Smooth muscle cell of the brain vasculature (primary cell): Measurements from ENCODE around the gene EXOC4.

ENCODE experiments used
- DNase-seq: peaks from one replicate; pipeline ENCODE4 v3.0.0-alpha.2; 2012; ENCODE audit warnings: low read depth, low spot score

The EXOC4 gene

DNA sequence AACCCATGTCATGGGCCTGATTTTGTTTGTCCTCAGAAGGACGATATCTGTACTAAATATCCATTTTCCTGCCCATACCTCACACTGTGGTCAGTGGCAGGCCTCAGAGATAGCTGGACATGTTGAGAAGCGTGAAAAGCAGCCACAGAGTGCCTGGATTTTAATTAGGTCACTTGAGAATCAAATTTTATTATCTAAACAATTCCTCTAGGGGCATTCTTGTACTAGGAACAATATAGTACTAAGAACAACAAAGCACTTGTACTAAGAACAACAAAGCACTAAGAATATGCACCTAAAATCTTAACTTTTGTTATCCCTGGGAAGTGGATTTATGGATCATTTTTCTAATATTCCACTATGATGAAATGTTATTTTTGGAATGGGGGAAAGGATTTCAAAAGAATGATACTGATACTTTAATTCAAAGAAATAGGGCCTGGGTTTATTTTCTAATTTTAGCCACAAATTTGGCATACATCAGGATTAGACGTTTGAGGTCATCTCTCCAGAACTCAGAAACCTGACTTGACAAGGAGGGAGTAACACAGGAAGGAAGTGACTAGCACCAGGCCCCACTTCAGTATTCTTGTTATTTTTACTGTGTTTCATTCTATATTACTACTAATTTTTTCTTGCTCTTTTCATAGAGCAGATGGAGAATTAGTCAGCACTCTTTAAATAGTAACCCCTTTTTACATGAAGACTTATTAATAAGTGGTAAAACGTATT lies 112.2 kb downstream of the EXOC4 start:
- no peak for DNase-seq

DNA sequence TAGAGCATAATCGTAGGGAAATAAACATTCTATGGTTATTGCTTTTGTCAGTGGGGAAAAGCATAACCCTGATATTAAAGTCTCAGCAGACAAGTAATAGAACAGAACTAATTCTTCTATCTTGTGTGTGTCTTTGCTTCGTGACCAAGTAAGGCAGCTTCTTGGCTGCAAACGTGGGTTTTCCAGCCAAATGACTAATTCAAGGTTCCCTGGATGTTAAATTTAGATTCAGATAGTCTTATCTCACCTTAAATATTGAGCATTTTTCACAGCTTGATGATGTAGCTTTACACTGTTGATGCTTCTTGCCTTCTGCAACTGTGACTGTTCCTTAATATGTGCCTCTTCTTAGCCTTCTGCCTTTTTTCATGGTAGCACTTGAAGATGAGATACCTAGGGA lies 113.0 kb downstream of the EXOC4 start:
- DNase-seq, result no peak

DNA sequence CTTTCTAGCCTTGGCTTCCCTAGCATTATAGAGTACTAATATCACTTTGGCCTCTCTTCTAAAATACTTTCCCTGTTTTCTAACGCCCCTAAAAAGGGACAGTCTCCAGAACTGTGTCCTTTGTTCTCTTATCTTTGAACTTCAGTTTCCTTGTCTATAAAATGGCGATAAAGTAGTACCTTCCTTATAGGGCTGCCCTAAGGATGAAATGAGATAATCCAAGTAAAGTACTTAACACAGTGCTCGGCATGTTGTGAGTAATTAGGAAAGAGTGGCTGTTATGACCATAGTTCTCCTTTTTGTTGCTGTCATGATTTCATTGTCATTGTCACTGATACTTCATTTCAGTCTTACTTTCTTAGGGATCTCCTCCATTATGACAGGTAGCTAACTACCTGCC lies 114.7 kb downstream of the EXOC4 start:
- no peak for DNase-seq

DNA sequence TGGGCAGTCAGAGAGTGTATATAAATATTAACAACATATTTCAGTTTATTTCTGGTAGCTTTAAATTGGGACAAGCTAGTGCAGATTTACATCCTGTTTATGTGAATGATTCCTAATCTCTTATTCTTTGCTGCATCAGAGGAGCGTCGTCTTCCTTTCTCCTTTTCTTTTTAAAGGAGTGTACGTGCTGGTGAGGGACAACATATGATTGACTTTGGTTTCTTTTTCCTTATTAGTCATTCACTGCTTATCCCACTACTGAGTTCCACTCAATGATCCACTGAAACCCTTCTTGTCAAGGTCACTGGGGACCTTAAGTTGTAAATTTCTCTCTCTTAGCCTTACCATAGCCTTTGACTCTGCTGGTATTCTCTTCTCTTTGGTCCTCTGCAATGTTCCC lies 116.3 kb downstream of the EXOC4 start:
- no peak for DNase-seq

DNA sequence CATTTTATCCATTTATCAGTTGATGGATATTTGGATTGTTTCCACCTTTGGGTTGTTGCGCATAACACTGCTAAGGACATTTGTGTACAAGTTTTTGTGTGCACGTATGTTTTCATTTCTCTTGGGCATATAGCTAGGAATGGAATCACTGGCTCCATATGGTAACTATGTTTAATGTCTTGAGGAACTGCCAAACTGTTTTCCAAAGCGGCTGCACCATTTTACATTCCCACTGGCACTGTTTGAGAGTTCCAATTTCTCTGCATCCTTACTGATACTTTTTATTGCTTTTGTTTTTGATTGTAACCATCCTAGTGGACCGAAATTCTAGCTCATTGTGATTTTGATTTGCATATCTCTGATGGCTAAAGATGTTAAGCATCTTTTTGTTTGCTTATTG lies 118.7 kb downstream of the EXOC4 start:
- DNase-seq, result no peak

- DNase-seq, result no peak
Measured at GRCh38 chr7:133372337-133372736, 119.5 kb downstream of the EXOC4 start.

DNA sequence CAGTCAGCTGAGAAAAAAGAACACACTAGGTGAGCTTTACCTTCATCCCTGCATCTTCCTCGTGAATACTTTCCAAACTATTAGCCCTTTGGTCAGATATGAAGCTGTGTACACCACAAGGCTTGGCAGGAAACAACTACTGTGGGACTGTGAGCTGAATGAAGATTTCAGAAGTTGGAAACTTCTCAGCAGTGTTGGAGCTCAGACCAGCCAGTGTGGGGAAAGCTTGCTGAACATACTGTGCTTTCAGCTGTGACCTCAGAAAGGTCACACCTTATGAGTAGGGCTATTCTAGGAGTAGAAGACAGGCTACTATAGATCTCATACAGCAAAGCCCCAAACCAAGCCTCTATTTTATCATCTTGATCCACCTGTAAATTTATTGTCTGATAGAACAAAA lies 123.6 kb downstream of the EXOC4 start:
- DNase-seq, result no peak

DNA sequence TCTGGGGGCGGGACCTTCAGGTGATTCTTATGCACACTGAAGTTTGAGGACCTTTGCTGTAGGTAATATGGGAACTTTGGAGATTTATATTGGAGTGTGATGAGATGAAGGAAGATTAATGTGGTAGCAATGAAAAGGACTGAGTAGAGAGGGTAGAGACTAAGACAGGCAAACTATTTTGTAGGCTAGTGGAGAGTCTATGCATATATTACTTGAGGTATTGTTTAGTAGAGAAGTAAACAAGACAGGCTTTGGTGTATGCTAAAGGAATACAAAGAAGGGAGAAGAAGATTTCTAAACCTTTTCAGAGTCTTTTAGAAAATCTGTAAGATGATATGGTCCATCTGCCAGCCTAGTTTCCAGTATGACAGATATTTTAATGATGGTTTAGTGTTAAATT lies 129.1 kb downstream of the EXOC4 start:
- no peak for DNase-seq

DNA sequence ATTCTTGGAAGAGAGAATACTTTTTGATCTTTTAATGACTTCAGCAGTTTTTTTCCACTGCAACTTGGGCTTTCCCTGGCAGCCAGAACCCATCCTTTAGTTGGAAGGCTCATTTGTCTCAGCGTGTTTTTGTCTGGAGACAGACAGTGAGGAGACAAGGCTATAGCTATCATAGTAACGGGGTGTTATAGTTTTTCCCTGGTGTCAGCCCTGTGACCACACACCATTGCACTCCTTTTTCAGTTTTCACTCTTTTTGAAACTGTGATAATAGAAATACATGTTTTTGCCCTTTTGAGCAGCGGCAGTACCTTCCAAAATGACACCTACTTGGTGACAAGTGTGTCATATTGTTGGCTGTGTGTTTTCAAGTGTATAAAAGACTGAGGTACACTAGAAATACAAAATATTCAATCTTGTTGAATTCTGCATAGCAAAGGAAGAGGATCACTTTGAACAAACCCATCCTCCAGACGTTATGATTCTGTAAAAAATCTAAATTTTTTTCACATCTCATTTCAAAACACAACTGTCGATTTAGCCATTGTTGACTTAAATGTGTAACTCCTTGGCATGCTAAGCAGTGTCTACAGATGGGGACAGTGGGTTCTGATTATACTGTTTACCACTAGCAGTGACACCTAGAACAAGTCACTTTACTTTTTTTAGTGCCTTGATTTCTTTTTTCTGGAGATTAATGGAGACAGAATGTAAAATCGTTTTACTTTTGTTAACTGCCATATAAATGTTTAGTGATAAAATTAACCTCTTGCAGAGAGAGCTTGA lies 130.1 kb downstream of the EXOC4 start:
- DNase-seq, result no peak

GRCh38 chr7:133386205-133386604 lies 133.3 kb downstream of the EXOC4 start:
- no peak for DNase-seq

GRCh38 chr7:133389727-133390126 lies 136.8 kb downstream of the EXOC4 start:
- no peak for DNase-seq

- no peak for DNase-seq
Measured at GRCh38 chr7:133391206-133391605, 138.3 kb downstream of the EXOC4 start.

- no peak for DNase-seq
Measured at GRCh38 chr7:133394369-133394768, 141.5 kb downstream of the EXOC4 start.

DNA sequence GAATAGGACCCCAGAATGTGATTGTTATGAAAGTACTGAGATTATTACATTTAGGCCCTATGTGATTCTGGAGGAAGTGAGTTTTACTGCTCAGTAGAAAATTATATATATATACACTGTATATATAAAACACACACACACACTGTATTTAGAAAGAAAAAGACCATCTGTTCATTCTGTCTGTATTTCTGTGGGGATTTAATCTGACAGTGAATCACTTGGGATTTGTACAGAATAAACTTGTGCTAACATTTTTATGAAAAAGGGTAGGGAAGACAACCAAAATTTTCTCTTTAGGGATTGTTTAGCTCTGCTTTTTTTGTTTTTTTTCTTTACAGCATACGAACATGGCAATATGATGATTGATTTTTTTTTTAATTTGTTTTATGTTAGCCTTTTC lies 142.7 kb downstream of the EXOC4 start:
- no peak for DNase-seq

DNA sequence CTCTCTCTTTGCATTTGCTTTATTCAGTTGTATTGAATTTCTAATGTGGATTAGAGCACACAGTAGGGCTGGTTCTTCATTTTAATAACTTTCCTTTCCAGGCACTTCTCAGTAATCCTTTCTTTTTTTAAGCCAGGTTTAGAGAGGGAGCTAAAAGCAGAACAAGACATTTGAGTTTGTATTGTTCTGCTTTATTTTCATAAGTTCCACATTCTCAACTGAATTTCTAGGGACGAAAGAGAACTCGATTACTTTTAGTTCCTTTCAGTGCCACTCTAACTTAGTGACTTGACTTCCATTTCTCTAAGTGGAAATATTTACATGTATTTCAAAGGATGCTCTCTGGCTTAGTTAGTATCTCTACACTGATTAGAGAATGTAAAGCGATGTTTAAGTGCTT lies 145.6 kb downstream of the EXOC4 start:
- DNase-seq, result no peak

DNA sequence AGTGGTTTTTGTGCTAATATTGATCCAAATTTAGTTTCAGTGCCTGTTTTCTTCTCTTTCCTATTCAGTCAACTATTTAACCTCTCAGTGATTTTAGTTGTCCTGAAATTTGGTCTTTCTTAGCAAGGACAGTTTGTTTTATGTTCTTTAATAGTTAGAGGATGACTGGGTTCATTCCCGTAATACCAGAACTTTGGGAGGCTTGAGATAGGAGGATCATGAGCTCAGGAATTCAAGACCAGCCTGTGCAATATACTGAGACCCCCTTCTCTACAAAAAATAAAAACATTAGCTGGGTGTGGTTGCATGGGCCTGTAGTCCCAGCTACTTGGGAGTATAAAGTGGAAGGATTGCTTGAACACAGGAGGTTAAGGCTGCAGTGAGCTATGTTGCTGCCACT lies 148.3 kb downstream of the EXOC4 start:
- no peak for DNase-seq

DNA sequence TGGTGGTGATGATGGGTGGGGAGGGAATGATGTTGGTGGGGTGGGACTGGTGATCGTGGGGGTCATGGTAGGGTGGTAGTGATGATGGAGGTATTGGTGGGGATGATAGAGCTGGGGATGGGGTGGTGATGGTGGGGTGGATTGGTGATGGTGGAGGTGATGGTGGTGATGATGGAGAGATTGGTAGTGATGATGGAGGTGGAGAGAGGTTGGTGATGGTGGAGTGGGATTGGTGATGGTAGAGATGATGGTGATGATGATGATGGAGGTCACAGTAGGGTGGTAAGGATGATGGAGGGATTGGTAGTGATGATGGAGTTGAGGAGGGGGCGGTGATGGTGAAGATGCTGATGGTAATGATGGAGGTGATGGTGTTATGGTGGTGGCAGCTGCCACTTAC lies 155.3 kb downstream of the EXOC4 start:
- DNase-seq, result no peak

DNA sequence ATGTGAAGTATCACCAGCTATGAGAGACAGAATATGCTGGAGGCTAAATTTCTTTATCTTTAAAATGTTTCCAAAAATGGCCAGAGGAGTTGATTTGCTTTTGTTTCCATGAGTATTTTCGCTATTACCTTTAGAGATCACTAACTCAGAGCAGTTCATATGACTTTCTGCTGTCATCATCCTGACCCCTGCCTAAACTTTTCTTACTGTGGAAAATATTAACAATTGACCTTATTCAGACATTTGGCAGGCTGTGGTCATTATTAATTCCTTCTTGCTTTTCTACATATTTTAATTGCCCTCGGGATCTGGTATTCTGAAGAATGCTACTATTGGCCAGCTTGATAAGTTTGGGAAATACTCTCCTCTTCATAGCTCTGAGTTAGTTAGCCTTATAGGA lies 156.5 kb downstream of the EXOC4 start:
- DNase-seq, result no peak

DNA sequence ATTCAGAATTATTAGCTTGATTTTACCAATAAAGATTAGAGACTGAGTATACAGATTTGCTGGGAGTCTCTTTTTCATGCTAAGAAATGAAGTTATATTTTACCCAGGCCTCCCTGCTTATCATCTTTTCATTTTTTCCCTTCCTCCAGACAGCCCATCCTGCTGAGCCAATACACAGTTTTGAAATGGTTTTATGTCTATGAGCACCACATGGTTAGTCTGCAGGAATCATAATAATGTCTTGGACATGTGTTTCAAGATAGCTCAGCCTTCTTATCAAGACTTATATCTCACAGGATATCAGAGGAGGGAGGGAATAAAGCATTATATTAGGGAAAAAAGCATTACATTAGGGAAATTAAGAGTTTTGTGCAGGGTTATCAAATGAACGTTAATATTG lies 157.1 kb downstream of the EXOC4 start:
- no peak for DNase-seq

DNA sequence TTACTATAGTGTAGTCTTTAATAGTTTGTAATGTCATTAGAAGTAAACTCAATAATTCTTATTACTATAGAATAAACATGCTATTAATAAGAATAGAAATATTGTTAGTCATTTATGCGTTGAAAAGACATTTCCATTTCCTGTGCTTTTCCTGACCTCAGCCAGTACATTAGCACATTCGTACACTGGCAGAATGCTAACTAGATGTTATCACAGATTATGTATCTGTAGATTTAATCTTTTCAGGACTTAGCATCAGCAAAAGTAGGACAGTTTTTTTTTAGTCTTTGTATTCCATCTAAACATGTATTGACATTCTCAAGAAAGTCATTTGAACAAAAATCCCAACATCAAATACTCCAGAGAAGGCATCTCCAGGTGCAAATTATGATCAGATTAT lies 158.5 kb downstream of the EXOC4 start:
- no peak for DNase-seq

GRCh38 chr7:133412942-133413341 lies 160.1 kb downstream of the EXOC4 start:
- no peak for DNase-seq

DNA sequence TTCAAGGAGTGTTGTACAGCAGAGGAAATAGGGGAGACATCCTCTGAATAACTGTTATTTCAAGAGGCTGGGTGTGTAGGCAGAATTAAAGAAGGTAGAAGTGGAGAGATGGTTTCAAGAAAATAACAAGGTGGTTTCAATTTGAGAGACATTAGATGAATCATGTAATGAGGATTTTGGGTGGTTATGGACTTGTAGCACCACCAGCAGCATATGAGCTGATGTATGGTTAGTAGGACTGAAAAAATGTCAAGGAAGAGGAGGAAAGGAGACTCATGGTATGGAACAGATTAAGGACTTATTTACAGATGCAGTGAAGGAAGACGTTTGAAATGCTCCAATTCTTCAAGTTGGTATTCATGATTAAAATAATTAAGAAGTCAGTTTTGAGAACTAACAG lies 166.2 kb downstream of the EXOC4 start:
- DNase-seq, result no peak

GRCh38 chr7:133423618-133424017 lies 170.7 kb downstream of the EXOC4 start:
- DNase-seq, result no peak
